AML-193 (cell line): ENCODE data around the gene PTTG1IP2.
"Not testable (repeated sequence)": the region's sequence is repeated elsewhere in the genome, so short reads cannot be mapped to it uniquely, and the experiment has no call there.

Source experiments
- DNase-seq, 2 experiments: peaks; one replicate each; lab custom pipeline; 2025; lab: John Stamatoyannopoulos, UW

Gene PTTG1IP2

GRCh38 chr7:90469554-90469953 is at the start of gene PTTG1IP2:
Gene PTTG1IP2, plus strand, starts transcription at chr7:90469639. Its CDS starts 148 bp downstream, at chr7:90469787.
- no peak for DNase-seq

- no peak for DNase-seq
These were observed 47.8 kb upstream of the PTTG1IP2 start for GRCh38 chr7:90421651-90422050.

GRCh38 chr7:90424720-90425119 is 44.7 kb upstream of the PTTG1IP2 start:
- DNase-seq, result no peak

GRCh38 chr7:90425376-90425775 is 44.1 kb upstream of the PTTG1IP2 start:
- DNase-seq, result no peak

GRCh38 chr7:90430614-90431460 is 38.6 kb upstream of the PTTG1IP2 start:
- DNase-seq, result no peak

GRCh38 chr7:90432752-90433151 is 36.7 kb upstream of the PTTG1IP2 start:
- DNase-seq, result no peak

- DNase-seq, result no peak
These were observed 36.2 kb upstream of the PTTG1IP2 start for GRCh38 chr7:90433221-90433620.

GRCh38 chr7:90445633-90446032 is 23.8 kb upstream of the PTTG1IP2 start:
- no peak for DNase-seq

GRCh38 chr7:90446137-90446899 is 23.1 kb upstream of the PTTG1IP2 start:
- DNase-seq, result no peak

- no peak for DNase-seq
These were observed 16.1 kb upstream of the PTTG1IP2 start for GRCh38 chr7:90453259-90453891.

- DNase-seq, result no peak
These were observed 15.5 kb upstream of the PTTG1IP2 start for GRCh38 chr7:90453931-90454330.

GRCh38 chr7:90455163-90456030 is 14.0 kb upstream of the PTTG1IP2 start:
- peak; percentile 1 to 19 for DNase-seq

- DNase-seq, result no peak
These were observed 11.3 kb upstream of the PTTG1IP2 start for GRCh38 chr7:90458104-90458503.

- no peak for DNase-seq
These were observed 9.6 kb upstream of the PTTG1IP2 start for GRCh38 chr7:90459888-90460287.

GRCh38 chr7:90461219-90461618 is 8.2 kb upstream of the PTTG1IP2 start:
- DNase-seq, result no peak

GRCh38 chr7:90463151-90463628 is 6.2 kb upstream of the PTTG1IP2 start:
- not testable (repeated sequence) for DNase-seq

- no peak for DNase-seq
These were observed 3.6 kb upstream of the PTTG1IP2 start for GRCh38 chr7:90465816-90466215.

- DNase-seq, result no peak
These were observed 3.5 kb downstream of the PTTG1IP2 start for GRCh38 chr7:90472805-90473540.

- DNase-seq, result no peak
These were observed 4.4 kb downstream of the PTTG1IP2 start for GRCh38 chr7:90473814-90474213.

- DNase-seq, result no peak
These were observed 5.1 kb downstream of the PTTG1IP2 start for GRCh38 chr7:90474284-90475210.
